HepG2 (cell line): Measurements from ENCODE around the gene PGM2. TPM values are rescaled to one million over a fixed set of nuclear protein-coding genes. Genes with fewer than 3 reads are reported as not detected.

Experiments used
- ARID2 ChIP-seq: sonication (generic); formaldehyde crosslinking; IDR thresholded peaks from 2 replicates; pipeline ENCODE4 v1.8.1; 2022; ENCODE audit warnings: mild to moderate bottlenecking, missing genetic modification reagents, borderline replicate concordance
- HDAC1 ChIP-seq: sonication (generic); formaldehyde crosslinking; IDR thresholded peaks from 2 replicates; pipeline ENCODE4 v1.5.1; 2020; ENCODE audit warnings: mild to moderate bottlenecking, missing genetic modification reagents
- NFE2 ChIP-seq: sonication (generic); formaldehyde crosslinking; IDR thresholded peaks from 2 replicates; pipeline ENCODE4 v1.4.0; 2020; ENCODE audit warnings: missing genetic modification reagents
- PCBP2 ChIP-seq: fragments of 200-400 bp; formaldehyde crosslinking; optimal IDR thresholded peaks from 2 replicates; pipeline ENCODE3; 2018; ENCODE audit warnings: low read length, low read depth; ENCODE audit not compliant: poor library complexity, severe bottlenecking
- PRMT3 ChIP-seq: sonication (generic); formaldehyde crosslinking; IDR thresholded peaks from 2 replicates; pipeline ENCODE4 v1.8.1; 2022; ENCODE audit warnings: low read depth, mild to moderate bottlenecking, moderate library complexity, missing genetic modification reagents, borderline replicate concordance
- ZNF121 ChIP-seq: sonication (generic); formaldehyde crosslinking; IDR thresholded peaks from 2 replicates; pipeline ENCODE4 v1.5.0; 2020; ENCODE audit warnings: mild to moderate bottlenecking, missing genetic modification reagents
- ZNF136 ChIP-seq: sonication (generic); formaldehyde crosslinking; IDR thresholded peaks from 2 replicates; pipeline ENCODE4 v1.8.1; 2022; ENCODE audit warnings: low read depth, mild to moderate bottlenecking, moderate library complexity, missing genetic modification reagents
- ZNF292 ChIP-seq: sonication (generic); formaldehyde crosslinking; IDR thresholded peaks from 2 replicates; pipeline ENCODE4 v1.8.1; 2022; ENCODE audit warnings: mild to moderate bottlenecking, low read depth, missing genetic modification reagents, borderline replicate concordance
- ZNF296 ChIP-seq: sonication (generic); formaldehyde crosslinking; conservative IDR thresholded peaks from 2 replicates; pipeline ENCODE4 v1.5.0; 2020; ENCODE audit warnings: mild to moderate bottlenecking, missing genetic modification reagents
- ZNF317 ChIP-seq: sonication (generic); formaldehyde crosslinking; IDR thresholded peaks from 2 replicates; pipeline ENCODE4 v1.5.0; 2020; ENCODE audit warnings: mild to moderate bottlenecking, missing genetic modification reagents
- ZNF709 ChIP-seq: sonication (generic); formaldehyde crosslinking; IDR thresholded peaks from 2 replicates; pipeline ENCODE4 v1.5.0; 2020; ENCODE audit warnings: mild to moderate bottlenecking, missing genetic modification reagents
- ZNF776 ChIP-seq: sonication (generic); formaldehyde crosslinking; IDR thresholded peaks from 2 replicates; pipeline ENCODE4 v1.4.0; 2020; ENCODE audit warnings: mild to moderate bottlenecking, missing genetic modification reagents
- ZNF777 ChIP-seq: sonication (generic); formaldehyde crosslinking; IDR thresholded peaks from 2 replicates; pipeline ENCODE4 v1.4.0; 2020; ENCODE audit warnings: missing genetic modification reagents
- polyA plus RNA-seq, 8 experiments: library from polyadenylated mRNA; depleted of rRNA in 3 of 8; stranded (reverse) in 7 of 8; unstranded in 1 of 8; fragments of >200 nt; fragmentation: Illumina TruSeq in 4 of 8; extraction: Trizol in 4 of 8; gene quantifications; 2 replicates each; pipeline versions ENCODE4 v1.2.1 to v1.2.3, GENCODE V29; 2011 to 2016; ENCODE audit warnings: low read depth in 4 of 8, missing spikeins in 1 of 8, mixed read lengths in 1 of 8; ENCODE audit not compliant: insufficient read depth in 1 of 8
- total RNA-seq, 5 experiments: library from RNA; depleted of rRNA; stranded (reverse); fragments of >200 nt; fragmentation: Illumina TruSeq; extraction: Trizol; gene quantifications; 2 replicates each; pipeline ENCODE4 v1.2.3, GENCODE V29; 2016; ENCODE audit warnings: low read depth in 1 of 5
- TF ChIP-seq, protein P1 (sequence below): sonication (generic); formaldehyde crosslinking; conservative IDR thresholded peaks from 2 replicates; pipeline ENCODE4 v1.8.0; 2022; ENCODE audit warnings: low read depth, missing genetic modification reagents
- TF ChIP-seq, protein P2 (sequence below): sonication (generic); formaldehyde crosslinking; IDR thresholded peaks from 2 replicates; pipeline ENCODE4 v1.4.0; 2020; ENCODE audit warnings: missing genetic modification reagents, mild to moderate bottlenecking, borderline replicate concordance
- TF ChIP-seq, protein P3 (sequence below): sonication (generic); formaldehyde crosslinking; IDR thresholded peaks from 2 replicates; pipeline ENCODE4 v1.5.0; 2020; ENCODE audit warnings: mild to moderate bottlenecking, missing genetic modification reagents, moderate library complexity

The PGM2 gene
- total and polyA plus RNA-seq, 2 of the 13 experiments (the other 11 are each of a cell fraction or from before 2014, with no cell fraction given) = 14.6 to 36.9 TPM

DNA sequence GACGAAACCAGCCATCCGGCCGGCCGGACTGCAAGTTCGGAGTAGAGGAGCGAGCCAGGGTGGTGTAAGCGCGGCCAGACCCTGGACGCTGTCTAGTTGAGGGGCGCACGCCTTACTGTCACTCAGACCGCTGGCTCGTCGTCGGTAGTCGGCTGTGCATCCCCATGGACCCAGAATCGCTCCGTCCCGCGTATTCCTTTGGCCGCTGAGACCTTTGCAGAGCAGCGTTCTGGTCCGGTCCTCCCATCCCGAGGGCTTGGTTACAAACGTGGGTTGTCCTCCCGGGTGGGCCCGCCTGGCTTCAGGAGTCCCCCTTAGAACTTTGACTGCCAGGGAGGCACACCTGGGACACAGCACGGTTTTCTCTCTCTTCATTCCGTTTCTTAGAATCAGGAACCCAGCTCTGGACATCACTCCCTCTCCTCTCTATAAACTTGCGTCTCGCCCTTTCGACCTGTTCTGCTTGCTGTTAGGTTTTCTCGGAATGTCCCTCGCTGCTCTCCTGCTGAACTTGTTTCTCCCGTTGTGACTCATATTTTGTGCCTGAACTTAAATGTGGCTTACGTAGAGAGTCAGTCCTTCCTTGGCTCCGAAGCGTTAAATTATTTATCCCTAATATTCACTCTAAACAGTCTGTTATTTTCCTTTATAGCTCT, 672 bp downstream of the PGM2 start (continued):
- TF ChIP-seq, protein P1, sequence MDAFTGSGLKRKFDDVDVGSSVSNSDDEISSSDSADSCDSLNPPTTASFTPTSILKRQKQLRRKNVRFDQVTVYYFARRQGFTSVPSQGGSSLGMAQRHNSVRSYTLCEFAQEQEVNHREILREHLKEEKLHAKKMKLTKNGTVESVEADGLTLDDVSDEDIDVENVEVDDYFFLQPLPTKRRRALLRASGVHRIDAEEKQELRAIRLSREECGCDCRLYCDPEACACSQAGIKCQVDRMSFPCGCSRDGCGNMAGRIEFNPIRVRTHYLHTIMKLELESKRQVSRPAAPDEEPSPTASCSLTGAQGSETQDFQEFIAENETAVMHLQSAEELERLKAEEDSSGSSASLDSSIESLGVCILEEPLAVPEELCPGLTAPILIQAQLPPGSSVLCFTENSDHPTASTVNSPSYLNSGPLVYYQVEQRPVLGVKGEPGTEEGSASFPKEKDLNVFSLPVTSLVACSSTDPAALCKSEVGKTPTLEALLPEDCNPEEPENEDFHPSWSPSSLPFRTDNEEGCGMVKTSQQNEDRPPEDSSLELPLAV (CRISPR knock-in tag) = no peak
- TF ChIP-seq ZNF292 (0 out of 2 replicates have a peak, but pooled peaks have one; percentile 63), PCBP2 (no peak), ZNF296 (CRISPR knock-in tag) (no peak), NFE2 (CRISPR knock-in tag) (no peak), ZNF317 (CRISPR knock-in tag) (peak; percentile 96), ARID2 (no peak), HDAC1 (CRISPR knock-in tag) (no peak), ZNF136 (CRISPR knock-in tag) (no peak), PRMT3 (CRISPR knock-in tag) (0 out of 2 replicates have a peak, but pooled peaks have one; percentile 18), ZNF777 (CRISPR knock-in tag) (peak; percentile 77; the same call in 1 of the 2 replicates), ZNF776 (CRISPR knock-in tag) (0 out of 2 replicates have a peak, but pooled peaks have one; percentile 3), ZNF709 (CRISPR knock-in tag) (peak; percentile 17; the same call in 1 of the 2 replicates), ZNF121 (0 out of 2 replicates have a peak, but pooled peaks have one; percentile 53)
- TF ChIP-seq, protein P2, sequence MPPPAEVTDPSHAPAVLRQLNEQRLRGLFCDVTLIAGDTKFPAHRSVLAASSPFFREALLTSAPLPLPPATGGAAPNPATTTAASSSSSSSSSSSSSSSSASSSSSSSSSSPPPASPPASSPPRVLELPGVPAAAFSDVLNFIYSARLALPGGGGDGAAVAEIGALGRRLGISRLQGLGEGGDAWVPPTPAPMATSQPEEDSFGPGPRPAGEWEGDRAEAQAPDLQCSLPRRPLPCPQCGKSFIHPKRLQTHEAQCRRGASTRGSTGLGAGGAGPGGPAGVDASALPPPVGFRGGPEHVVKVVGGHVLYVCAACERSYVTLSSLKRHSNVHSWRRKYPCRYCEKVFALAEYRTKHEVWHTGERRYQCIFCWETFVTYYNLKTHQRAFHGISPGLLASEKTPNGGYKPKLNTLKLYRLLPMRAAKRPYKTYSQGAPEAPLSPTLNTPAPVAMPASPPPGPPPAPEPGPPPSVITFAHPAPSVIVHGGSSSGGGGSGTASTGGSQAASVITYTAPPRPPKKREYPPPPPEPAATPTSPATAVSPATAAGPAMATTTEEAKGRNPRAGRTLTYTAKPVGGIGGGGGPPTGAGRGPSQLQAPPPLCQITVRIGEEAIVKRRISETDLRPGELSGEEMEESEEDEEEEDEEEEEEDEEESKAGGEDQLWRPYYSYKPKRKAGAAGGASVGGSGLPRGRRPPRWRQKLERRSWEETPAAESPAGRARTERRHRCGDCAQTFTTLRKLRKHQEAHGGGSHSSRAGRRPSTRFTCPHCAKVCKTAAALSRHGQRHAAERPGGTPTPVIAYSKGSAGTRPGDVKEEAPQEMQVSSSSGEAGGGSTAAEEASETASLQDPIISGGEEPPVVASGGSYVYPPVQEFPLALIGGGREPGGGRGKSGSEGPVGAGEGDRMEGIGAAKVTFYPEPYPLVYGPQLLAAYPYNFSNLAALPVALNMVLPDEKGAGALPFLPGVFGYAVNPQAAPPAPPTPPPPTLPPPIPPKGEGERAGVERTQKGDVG (CRISPR knock-in tag) = peak; percentile 17; the same call in 1 of the 2 replicates
- TF ChIP-seq, protein P3, sequence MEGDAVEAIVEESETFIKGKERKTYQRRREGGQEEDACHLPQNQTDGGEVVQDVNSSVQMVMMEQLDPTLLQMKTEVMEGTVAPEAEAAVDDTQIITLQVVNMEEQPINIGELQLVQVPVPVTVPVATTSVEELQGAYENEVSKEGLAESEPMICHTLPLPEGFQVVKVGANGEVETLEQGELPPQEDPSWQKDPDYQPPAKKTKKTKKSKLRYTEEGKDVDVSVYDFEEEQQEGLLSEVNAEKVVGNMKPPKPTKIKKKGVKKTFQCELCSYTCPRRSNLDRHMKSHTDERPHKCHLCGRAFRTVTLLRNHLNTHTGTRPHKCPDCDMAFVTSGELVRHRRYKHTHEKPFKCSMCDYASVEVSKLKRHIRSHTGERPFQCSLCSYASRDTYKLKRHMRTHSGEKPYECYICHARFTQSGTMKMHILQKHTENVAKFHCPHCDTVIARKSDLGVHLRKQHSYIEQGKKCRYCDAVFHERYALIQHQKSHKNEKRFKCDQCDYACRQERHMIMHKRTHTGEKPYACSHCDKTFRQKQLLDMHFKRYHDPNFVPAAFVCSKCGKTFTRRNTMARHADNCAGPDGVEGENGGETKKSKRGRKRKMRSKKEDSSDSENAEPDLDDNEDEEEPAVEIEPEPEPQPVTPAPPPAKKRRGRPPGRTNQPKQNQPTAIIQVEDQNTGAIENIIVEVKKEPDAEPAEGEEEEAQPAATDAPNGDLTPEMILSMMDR = 0 out of 2 replicates have a peak, but pooled peaks have one; percentile 0
- TF ChIP-seq, all 625 proteins: peak for 19
